ENCODE data around the gene NPIPA3.
"Not testable (repeated sequence)": the region's sequence is repeated elsewhere in the genome, so short reads cannot be mapped to it uniquely, and the experiment has no call there.

NPIPA3 gene

GRCh38 chr16:14703156-14704011 is at the start of gene NPIPA3:
NPIPA3 (plus strand) TSS chr16:14703411; CDS start chr16:14708944, 5,533 bp downstream.
- DNase-seq (ENCODE audit: low spot score), result not testable (repeated sequence)

GRCh38 chr16:14658063-14658462 is 45.1 kb upstream of the NPIPA3 start:
- no peak for DNase-seq (ENCODE audit: low spot score)

- no peak for DNase-seq (ENCODE audit: low spot score)
Measured at GRCh38 chr16:14667347-14668266, 35.6 kb upstream of the NPIPA3 start.

DNA sequence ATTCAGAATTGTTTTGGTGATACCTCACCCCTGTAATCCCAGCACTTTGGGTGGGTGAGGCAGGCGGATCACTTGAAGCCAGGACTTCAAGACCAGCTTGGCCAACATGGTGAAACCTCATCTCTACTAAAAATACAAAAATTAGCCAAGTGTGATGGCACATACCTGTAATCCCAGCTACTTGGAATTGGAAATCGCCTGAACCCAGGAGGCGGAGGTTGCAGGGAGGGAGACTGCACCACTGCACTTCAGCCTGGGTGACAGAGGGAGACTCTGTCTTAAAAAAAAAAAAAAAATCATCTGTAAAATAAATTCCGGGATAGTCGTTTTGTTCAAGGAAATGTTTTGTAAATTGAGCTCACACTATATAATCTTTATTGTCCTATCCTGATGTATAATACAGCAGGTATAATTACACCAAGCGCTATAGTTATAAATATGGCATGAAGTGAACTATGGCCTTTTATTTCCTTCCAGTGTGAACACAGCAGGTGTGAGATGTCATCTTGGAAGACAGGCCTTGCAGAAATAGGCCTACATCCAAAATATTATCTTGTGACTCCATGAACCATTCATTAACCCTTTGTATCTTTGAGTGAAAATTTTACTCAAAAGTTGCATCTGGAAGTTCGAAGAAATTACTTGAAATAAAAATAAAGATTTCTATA is 34.5 kb upstream of the NPIPA3 start:
- no peak for DNase-seq (ENCODE audit: low spot score)

DNA sequence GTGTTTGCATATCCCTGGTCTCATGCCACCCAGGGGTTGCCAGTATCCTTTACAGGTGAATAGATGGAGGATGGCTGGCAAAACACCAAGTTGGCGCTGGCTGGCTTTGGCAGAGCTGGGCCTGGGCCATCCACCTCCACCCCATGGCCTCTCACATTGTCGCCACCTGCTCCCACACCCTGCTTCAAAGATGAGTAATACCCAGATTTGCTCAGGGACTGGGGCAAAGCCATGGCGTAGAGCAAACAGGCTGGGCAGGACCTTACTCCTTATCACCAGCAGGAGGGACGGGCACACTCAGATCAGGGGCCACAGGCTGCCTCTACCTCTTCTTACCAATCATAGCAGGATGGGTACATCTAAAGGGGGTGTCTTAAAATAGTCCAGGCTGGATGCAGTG is 33.4 kb upstream of the NPIPA3 start:
- DNase-seq (ENCODE audit: low spot score), result no peak

DNA sequence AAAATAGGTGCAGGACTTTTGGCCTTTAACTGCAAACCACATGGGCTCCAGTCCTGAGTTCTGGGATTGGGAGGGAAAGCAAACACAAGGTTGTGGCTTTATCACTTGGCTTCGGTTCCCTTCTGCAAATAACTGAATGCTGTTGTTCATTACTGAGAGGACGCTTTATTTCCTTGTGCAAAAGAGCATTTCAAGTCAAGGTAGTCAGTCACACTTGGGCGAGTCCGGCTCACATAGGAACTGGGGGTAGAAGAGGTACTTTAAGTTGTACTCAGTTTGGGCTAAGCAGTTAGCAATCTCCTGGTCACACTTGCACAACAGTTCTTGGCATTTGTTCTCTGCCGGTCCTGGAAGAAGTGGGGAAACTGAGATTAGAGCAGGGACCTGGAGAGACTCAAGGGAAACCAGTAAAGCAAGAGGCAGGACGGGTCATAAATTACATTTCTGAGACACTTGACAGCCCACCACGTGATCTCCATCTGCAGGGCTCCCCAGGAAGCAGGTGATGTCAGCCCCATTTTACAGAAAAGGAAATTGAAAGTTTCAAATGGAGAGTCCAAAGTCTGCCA is 30.7 kb upstream of the NPIPA3 start:
- DNase-seq (ENCODE audit: low spot score), result no peak

DNA sequence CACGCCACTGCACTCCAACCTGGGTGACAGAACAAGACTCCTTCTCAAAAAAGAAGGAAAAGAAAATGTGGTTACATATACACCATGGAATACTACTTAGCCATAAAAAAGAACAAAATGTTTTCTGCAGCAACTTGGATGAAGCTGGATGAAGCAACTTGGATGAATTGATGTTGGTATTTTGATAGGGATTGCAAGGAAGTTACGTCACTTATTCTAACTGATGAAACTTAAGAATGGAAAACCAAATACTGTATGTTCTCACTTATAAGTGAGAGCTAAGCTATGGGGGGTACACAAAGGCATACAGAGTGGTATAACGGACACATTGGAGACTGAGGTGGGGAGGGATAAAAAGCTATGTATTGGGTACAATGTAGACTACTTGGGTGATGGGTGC is 26.6 kb upstream of the NPIPA3 start:
- DNase-seq (ENCODE audit: low spot score), result no peak

DNA sequence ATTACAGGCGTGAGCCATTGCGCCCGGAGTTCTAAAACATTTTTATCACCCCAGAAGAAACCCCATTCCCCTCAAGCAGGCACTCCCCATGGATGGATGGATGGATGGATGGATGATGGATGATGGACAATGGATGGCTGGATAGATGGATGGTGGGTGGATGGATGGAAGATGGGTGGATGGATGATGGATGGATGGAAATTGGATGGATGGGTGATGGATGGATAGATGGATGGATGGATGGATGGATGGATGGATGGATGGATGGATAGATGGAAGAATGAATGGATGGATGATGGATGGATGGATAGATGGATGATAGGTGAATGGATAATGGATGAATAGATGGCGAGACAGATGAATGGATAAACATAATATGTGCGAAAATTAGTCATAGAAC is 25.6 kb upstream of the NPIPA3 start:
- no peak for DNase-seq (ENCODE audit: low spot score)

- no peak for DNase-seq (ENCODE audit: low spot score)
Measured at GRCh38 chr16:14678748-14679497, 24.3 kb upstream of the NPIPA3 start.

GRCh38 chr16:14680396-14680795 is 22.8 kb upstream of the NPIPA3 start:
- DNase-seq (ENCODE audit: low spot score), result not testable (repeated sequence)

GRCh38 chr16:14681115-14681514 is 22.1 kb upstream of the NPIPA3 start:
- no peak for DNase-seq (ENCODE audit: low spot score)

DNA sequence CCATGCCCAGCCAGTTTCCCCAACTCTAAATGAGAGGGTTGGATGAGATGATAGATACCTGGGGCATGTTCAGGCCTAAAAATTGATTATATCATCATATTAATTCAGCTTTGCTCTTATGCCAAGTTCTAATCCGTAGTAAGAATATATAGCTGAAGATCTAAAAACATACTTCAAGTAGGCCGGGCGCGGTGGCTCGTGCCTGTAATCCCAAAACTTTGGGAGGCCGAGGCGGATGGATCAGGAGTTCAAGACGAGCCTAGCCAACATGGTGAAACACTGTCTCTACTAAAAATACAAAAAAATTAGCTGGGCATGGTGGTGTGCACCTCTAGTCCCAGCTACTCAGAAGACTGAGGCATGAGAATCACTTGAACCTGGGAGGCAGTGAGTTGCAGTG is 21.1 kb upstream of the NPIPA3 start:
- no peak for DNase-seq (ENCODE audit: low spot score)

GRCh38 chr16:14685870-14686793 is 17.1 kb upstream of the NPIPA3 start:
- not testable (repeated sequence) for DNase-seq (ENCODE audit: low spot score)

DNA sequence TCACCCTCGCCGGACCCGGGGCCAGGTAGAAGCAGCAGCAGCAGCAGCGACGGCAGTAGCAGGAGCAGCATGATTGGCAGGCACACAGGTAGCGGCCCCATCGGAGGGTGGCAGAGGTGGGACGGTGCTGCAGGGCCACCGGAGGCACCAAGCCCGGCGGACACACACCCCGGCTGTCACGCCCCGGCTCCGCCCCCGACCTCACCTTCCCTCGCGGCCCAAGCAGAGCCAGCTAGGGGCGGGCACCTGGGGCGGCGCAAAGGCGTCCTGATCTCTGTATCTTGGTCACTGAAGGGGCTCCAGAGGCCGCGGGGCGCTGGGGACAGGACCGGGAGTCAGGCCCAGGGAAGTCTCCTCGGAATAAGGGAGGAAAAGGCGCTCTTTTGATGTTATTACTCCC is 9.1 kb upstream of the NPIPA3 start, which contains the start of gene PLA2G10:
PLA2G10 (minus strand) TSS at position 180 of the 400 bp plus-strand sequence; CDS start at position 101, 79 bp downstream.
- DNase-seq (ENCODE audit: low spot score), result not testable (repeated sequence)

DNA sequence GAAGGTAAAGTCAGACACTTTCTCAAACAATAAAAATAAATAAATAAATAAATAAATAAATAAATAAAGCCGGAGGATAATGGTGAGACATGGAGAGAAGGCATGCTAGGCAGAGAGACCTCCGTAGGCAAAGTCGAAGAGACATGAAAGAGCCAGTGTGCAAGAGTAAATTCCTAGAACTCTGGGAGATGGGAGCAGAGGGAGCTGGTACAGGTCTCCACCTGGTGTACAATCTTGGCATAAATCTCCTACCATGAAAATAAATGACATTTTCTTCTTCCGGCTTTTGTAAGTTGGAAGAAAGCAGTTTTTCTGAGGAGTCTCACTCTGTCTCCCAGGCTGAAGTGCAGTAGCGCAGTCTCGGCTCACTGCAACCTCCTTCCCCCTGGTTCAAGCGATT is 1.4 kb upstream of the NPIPA3 start:
- not testable (repeated sequence) for DNase-seq (ENCODE audit: low spot score)

- DNase-seq (ENCODE audit: low spot score), result not testable (repeated sequence)
Measured at GRCh38 chr16:14702672-14703071, 539 bp upstream of the NPIPA3 start.

DNA sequence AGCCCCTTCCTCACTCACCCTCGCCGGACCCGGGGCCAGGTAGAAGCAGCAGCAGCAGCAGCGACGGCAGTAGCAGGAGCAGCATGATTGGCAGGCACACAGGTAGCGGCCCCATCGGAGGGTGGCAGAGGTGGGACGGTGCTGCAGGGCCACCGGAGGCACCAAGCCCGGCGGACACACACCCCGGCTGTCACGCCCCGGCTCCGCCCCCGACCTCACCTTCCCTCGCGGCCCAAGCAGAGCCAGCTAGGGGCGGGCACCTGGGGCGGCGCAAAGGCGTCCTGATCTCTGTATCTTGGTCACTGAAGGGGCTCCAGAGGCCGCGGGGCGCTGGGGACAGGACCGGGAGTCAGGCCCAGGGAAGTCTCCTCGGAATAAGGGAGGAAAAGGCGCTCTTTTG is 30.0 kb downstream of the NPIPA3 start:
- DNase-seq (ENCODE audit: low spot score), result not testable (repeated sequence)

- DNase-seq (ENCODE audit: low spot score), result not testable (repeated sequence)
Measured at GRCh38 chr16:14740832-14741385, 37.7 kb downstream of the NPIPA3 start.

GRCh38 chr16:14741794-14742193 is 38.6 kb downstream of the NPIPA3 start:
- not testable (repeated sequence) for DNase-seq (ENCODE audit: low spot score)

Measured in AG08396 (cell line).